GM18499 (cell line): ENCODE results near the gene ADISSP.

Source experiments
- ATAC-seq: cut with Tn5 transposase; IDR thresholded peaks from one replicate; pipeline ENCODE4 v1.9.1; 2021; ENCODE audit warnings: moderate number of reproducible peaks; ENCODE audit not compliant: insufficient read depth, unreplicated experiment

Gene ADISSP

GRCh38 chr20:3757268-3757667 is 10.3 kb downstream of the ADISSP start:
- ATAC-seq, result no peak

GRCh38 chr20:3755814-3756480 is 11.6 kb downstream of the ADISSP start:
- ATAC-seq, result no peak

GRCh38 chr20:3755269-3755668 is 12.3 kb downstream of the ADISSP start:
- no peak for ATAC-seq

- no peak for ATAC-seq
These were observed 13.3 kb downstream of the ADISSP start for GRCh38 chr20:3754276-3754630.

- ATAC-seq, result no peak
These were observed 13.9 kb downstream of the ADISSP start for GRCh38 chr20:3753501-3754275.

GRCh38 chr20:3753098-3753497 is 14.5 kb downstream of the ADISSP start:
- ATAC-seq, result no peak

GRCh38 chr20:3752386-3752759 is 15.2 kb downstream of the ADISSP start:
- ATAC-seq, result no peak

GRCh38 chr20:3751675-3752385 is 15.7 kb downstream of the ADISSP start:
- no peak for ATAC-seq

GRCh38 chr20:3751305-3751674 is 16.3 kb downstream of the ADISSP start:
- ATAC-seq, result no peak

- no peak for ATAC-seq
These were observed 17.6 kb downstream of the ADISSP start for GRCh38 chr20:3749689-3750531.

GRCh38 chr20:3749087-3749688 is 18.4 kb downstream of the ADISSP start:
- ATAC-seq, result no peak

- no peak for ATAC-seq
These were observed 19.5 kb downstream of the ADISSP start for GRCh38 chr20:3748073-3748472.

GRCh38 chr20:3747471-3747870 is 20.1 kb downstream of the ADISSP start:
- no peak for ATAC-seq

GRCh38 chr20:3745686-3746173 is 21.8 kb downstream of the ADISSP start:
- no peak for ATAC-seq

- no peak for ATAC-seq
These were observed 22.5 kb downstream of the ADISSP start for GRCh38 chr20:3744806-3745685.

- ATAC-seq, result no peak
These were observed 23.5 kb downstream of the ADISSP start for GRCh38 chr20:3744037-3744436.

- ATAC-seq, result no peak
These were observed 24.3 kb downstream of the ADISSP start for GRCh38 chr20:3743251-3743650.

- no peak for ATAC-seq
These were observed 25.6 kb downstream of the ADISSP start for GRCh38 chr20:3741836-3742458.
